HL-60 (cell line): ENCODE data around the gene CTDSP1.
A peak's percentile ranks its signal among the peaks of the same experiment; 100 is the strongest.

Source experiments
- DNase-seq, 2 experiments: peaks; one replicate each; pipeline ENCODE4 v3.0.0-alpha.2; 2010 to 2020; ENCODE audit warnings: low read depth in 1 of 2, low spot score in 1 of 2
- H3K27ac ChIP-seq: fragments of 250-450 bp; sonication (Bioruptor Pico); replicated peaks from 2 replicates; pipeline ENCODE4 v1.5.1; 2020; ENCODE audit warnings: mild to moderate bottlenecking, moderate library complexity
- H3K27me3 ChIP-seq: fragments of 250-450 bp; sonication (Bioruptor Pico); 2 replicates; pipeline ENCODE4 v1.5.1; 2021; ENCODE audit warnings: mild to moderate bottlenecking, moderate library complexity; ENCODE audit not compliant: insufficient read depth, poor library complexity, severe bottlenecking
- H3K4me3 ChIP-seq: replicated peaks from 2 replicates; pipeline ENCODE4 v1.5.1; 2011; ENCODE audit warnings: mild to moderate bottlenecking, control low read depth, low read length; ENCODE audit not compliant: insufficient read depth
- CTCF ChIP-seq: IDR thresholded peaks from one replicate; pipeline ENCODE4 v1.5.1; 2011; ENCODE audit warnings: low read length, control low read depth, inconsistent platforms; ENCODE audit not compliant: insufficient read depth
- GABPA ChIP-seq: IDR thresholded peaks from 2 replicates; pipeline ENCODE4 v1.6.1; 2012; ENCODE audit warnings: low read depth
- POLR2AphosphoS5 ChIP-seq: IDR thresholded peaks from 2 replicates; pipeline ENCODE4 v1.6.1; 2012; ENCODE audit warnings: low read depth
- REST ChIP-seq: IDR thresholded peaks from 2 replicates; pipeline ENCODE4 v1.6.1; 2012; ENCODE audit warnings: low read depth; ENCODE audit not compliant: insufficient replicate concordance
- SPI1 ChIP-seq: IDR thresholded peaks from 2 replicates; pipeline ENCODE4 v1.6.1; 2012; ENCODE audit warnings: low read depth, mild to moderate bottlenecking, borderline replicate concordance

Gene CTDSP1

GRCh38 chr2:218375212-218375611 lies 24.5 kb upstream of the CTDSP1 start:
- no peaks in the 10 kb centered on the region for H3K27me3 ChIP-seq
- no peak overlapping the region for H3K4me3 ChIP-seq
- no peak overlapping the region for H3K27ac ChIP-seq
- DNase-seq = no peak
- TF ChIP-seq SPI1 (no peak), POLR2AphosphoS5 (no peak)

GRCh38 chr2:218378053-218378452 lies 21.6 kb upstream of the CTDSP1 start:
- Histone ChIP-seq H3K27ac (no peak overlapping the region), H3K4me3 (no peak overlapping the region), H3K27me3 (no peaks in the 10 kb centered on the region)
- TF ChIP-seq SPI1 (no peak), CTCF (no peak), POLR2AphosphoS5 (no peak), REST (no peak), GABPA (no peak)
- peak in 1 of 2 experiments; percentile 71 for DNase-seq

- H3K4me3 ChIP-seq = peak within 1 kb of the TSS; percentile 14; the same call in 1 of the 2 replicates
- peak; percentile 89 to 92 for DNase-seq
- peak within 1 kb of the TSS; percentile 39 for H3K27ac ChIP-seq
- TF ChIP-seq SPI1 (peak; percentile 51; the same call in 1 of the 2 replicates), CTCF (no peak), REST (no peak), POLR2AphosphoS5 (peak; percentile 61; the same call in 1 of the 2 replicates), GABPA (no peak)
- no peaks in the 10 kb centered on the region for H3K27me3 ChIP-seq
These were observed 17.7 kb upstream of the CTDSP1 start, which contains the start of gene SLC11A1 for GRCh38 chr2:218381916-218382366. Gene SLC11A1, plus strand, starts transcription at chr2:218382273. Its CDS starts 96 bp downstream, at chr2:218382369.

GRCh38 chr2:218382785-218383184 lies 16.9 kb upstream of the CTDSP1 start:
- no peak for DNase-seq
- H3K27me3 ChIP-seq = no peaks in the 10 kb centered on the region
- TF ChIP-seq POLR2AphosphoS5 = no peak
- no peak for TF ChIP-seq SPI1
- no peak for TF ChIP-seq CTCF
- TF ChIP-seq GABPA = no peak
- TF ChIP-seq REST = no peak

More at GRCh38 chr2:218382785-218383184, 16.9 kb upstream of the CTDSP1 start:
- peak overlapping the region; percentile 39 for H3K27ac ChIP-seq
- peak overlapping the region; percentile 14; the same call in 1 of the 2 replicates for H3K4me3 ChIP-seq
